ENCODE results near the gene COL24A1.
"Not testable (repeated sequence)": the region's sequence is repeated elsewhere in the genome, so short reads cannot be mapped to it uniquely, and the experiment has no call there.

COL24A1 gene

DNA sequence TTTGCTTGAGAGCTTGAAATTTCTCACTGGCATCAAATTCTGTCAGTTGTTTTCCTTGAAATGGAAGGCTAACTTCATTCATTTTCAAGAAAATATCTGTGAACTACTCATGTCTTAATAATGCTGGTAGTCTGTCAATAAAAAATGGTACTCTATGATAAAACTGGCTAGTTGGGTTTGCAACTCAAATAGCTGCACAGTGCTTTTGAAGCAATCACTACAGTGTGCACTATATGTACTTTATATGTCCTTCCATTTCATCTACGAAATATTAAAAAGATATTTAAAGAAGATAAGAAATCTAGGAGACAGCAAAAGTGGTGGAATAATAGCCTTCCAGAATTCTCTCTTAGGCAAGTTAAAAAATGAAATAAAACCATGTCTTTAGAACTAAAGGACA lies 408.5 kb downstream of the COL24A1 start:
- DNase-seq (ENCODE audit: low spot score): no peak
- in situ Hi-C loops (cut with MboI; ENCODE audit: low pct_unique_long_range_greater_than_20kb, low sequenced_read_pairs, unreplicated experiment): no loop called here
- TF ChIP-seq CTCF (IDR thresholded peaks at IDR 0.05; ENCODE audit: extremely low read depth, insufficient read depth, missing control alignments): no peak

DNA sequence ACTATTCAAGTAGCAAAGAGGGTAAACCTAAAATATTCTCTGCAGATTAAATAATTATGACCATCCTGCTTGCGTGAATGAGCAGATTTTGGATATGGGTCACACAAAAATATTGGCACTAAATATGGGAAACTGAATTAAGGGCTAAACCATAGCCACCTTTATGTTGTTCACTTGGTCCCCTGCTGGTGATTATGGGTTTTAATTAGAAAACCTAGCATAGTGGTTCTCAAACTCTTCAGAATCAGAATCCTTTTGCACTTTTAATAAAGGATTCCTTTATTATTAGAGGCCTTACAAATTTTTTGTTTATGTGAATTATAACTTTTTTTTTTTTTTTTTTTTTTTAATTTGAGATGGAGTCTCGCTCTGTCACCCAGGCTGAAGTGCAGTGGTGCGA lies 409.8 kb downstream of the COL24A1 start:
- in situ Hi-C loops (cut with MboI; ENCODE audit: low pct_unique_long_range_greater_than_20kb, low sequenced_read_pairs, unreplicated experiment): no loop called here
- no peak for DNase-seq (ENCODE audit: low spot score)
- no peak for TF ChIP-seq CTCF (IDR thresholded peaks at IDR 0.05; ENCODE audit: extremely low read depth, insufficient read depth, missing control alignments)

GRCh38 chr1:85743814-85744213 lies 412.8 kb downstream of the COL24A1 start:
- DNase-seq (ENCODE audit: low spot score): no peak
- in situ Hi-C loops (cut with MboI; ENCODE audit: low pct_unique_long_range_greater_than_20kb, low sequenced_read_pairs, unreplicated experiment): no loop called here
- TF ChIP-seq CTCF (IDR thresholded peaks at IDR 0.05; ENCODE audit: extremely low read depth, insufficient read depth, missing control alignments): no peak

DNA sequence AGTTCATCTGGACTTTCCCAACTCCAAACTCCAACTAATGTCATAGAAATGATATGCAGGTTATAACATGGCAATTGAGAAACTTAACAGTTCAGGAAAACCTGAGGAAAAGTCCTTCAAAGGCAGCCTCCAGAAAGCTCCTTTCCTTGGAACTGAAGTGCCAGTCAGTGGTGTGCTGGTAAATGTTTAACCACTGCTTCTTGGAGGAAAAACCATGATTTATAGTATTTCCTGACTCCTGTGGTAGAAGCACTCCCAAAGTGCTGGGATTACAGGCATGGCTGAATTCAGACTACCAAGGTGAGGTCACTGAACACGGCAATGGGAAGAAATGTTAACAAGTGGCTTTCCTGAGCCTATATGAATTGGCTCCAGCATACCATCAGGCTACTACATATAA lies 421.6 kb downstream of the COL24A1 start:
- TF ChIP-seq CTCF (IDR thresholded peaks at IDR 0.05; ENCODE audit: extremely low read depth, insufficient read depth, missing control alignments): no peak
- in situ Hi-C loops (cut with MboI; ENCODE audit: low pct_unique_long_range_greater_than_20kb, low sequenced_read_pairs, unreplicated experiment): no loop called here
- no peak for DNase-seq (ENCODE audit: low spot score)

- DNase-seq (ENCODE audit: low spot score): no peak
- no peak for TF ChIP-seq CTCF (IDR thresholded peaks at IDR 0.05; ENCODE audit: extremely low read depth, insufficient read depth, missing control alignments)
- in situ Hi-C loops (cut with MboI; ENCODE audit: low pct_unique_long_range_greater_than_20kb, low sequenced_read_pairs, unreplicated experiment): no loop called here
Observed at GRCh38 chr1:85718678-85719340, 437.8 kb downstream of the COL24A1 start.

DNA sequence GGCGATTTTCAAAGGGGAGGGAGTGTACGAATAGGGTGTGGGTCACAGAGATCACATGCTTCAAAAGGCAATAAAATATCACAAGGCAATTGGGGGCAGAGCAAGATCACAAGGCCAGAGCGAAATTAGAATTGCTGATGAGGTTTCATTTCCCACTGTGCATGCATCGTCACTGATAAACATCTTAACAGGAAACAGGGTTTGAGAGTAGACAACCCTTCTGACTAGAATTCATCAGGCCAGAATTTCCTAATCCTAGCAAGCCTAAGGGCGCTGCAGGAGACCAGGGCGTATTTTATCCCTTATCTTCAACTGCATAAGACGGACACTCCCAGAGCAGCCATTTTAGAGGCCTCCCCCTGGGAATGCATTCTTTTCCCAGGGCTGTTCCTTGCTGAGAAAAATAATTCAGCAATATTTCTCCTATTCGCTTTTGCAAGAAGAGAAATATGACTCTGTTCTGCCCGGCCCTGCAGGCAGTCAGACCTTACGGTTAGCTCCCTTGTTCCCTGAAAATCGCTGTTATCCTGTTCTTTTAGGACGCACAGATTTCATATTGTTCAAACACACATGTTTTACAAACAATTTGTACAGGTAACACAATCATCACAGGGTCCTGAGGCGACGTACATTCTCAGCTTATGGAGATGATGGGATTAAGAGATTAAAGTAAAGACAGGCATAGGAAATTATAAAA lies 442.0 kb downstream of the COL24A1 start:
- DNase-seq (ENCODE audit: low spot score): not testable (repeated sequence)

GRCh38 chr1:85708829-85709227 lies 447.7 kb downstream of the COL24A1 start:
- no peak for DNase-seq (ENCODE audit: low spot score)
- TF ChIP-seq CTCF (IDR thresholded peaks at IDR 0.05; ENCODE audit: extremely low read depth, insufficient read depth, missing control alignments): no peak
- in situ Hi-C loops (cut with MboI; ENCODE audit: low pct_unique_long_range_greater_than_20kb, low sequenced_read_pairs, unreplicated experiment): no loop called here

More for the DNA sequence above, 442.0 kb downstream of the COL24A1 start:
- in situ Hi-C loops (cut with MboI; ENCODE audit: low pct_unique_long_range_greater_than_20kb, low sequenced_read_pairs, unreplicated experiment): not testable (repeated sequence)

Measured in GM13977 (cell line).